SK-N-SH treated with all-trans-retinoic acid at 6 μM for 48 hours (cell line): ENCODE measurements around the gene GRIK5.

Experiments
- ATAC-seq: fragments of 200-7000 bp; cut with Tn5 transposase; 3 replicates; pipeline ENCODE4 v1.9.1; 2020; ENCODE audit warnings: mild to moderate bottlenecking, moderate library complexity
- BACH2 ChIP-seq: fragments of 250-450 bp; sonication (Bioruptor Pico); IDR thresholded peaks from 2 replicates; pipeline ENCODE4 v1.9.0; 2021; ENCODE audit warnings: mild to moderate bottlenecking, borderline replicate concordance
- CSDC2 ChIP-seq: fragments of 250-450 bp; sonication (Bioruptor Pico); IDR thresholded peaks from 2 replicates; pipeline ENCODE4 v1.5.0; 2020; ENCODE audit warnings: mild to moderate bottlenecking, moderate library complexity
- ESRRG ChIP-seq: fragments of 250-450 bp; sonication (Bioruptor Pico); IDR thresholded peaks from 2 replicates; pipeline ENCODE4 v1.6.1; 2021; ENCODE audit warnings: mild to moderate bottlenecking
- GLIS3 ChIP-seq: fragments of 250-450 bp; sonication (Bioruptor Pico); IDR thresholded peaks from 2 replicates; pipeline ENCODE4 v1.5.0; 2020; ENCODE audit warnings: mild to moderate bottlenecking, moderate library complexity
- ISL1 ChIP-seq: fragments of 250-450 bp; sonication (Bioruptor Pico); IDR thresholded peaks from 2 replicates; pipeline ENCODE4 v2.1.2; 2022; ENCODE audit warnings: mild to moderate bottlenecking, moderate library complexity
- OSR1 ChIP-seq: fragments of 250-450 bp; sonication (Bioruptor Pico); IDR thresholded peaks from 2 replicates; pipeline ENCODE4 v1.8.0; 2022; ENCODE audit warnings: moderate library complexity, mild to moderate bottlenecking, inconsistent platforms
- PATZ1 ChIP-seq: fragments of 250-450 bp; sonication (Bioruptor Pico); IDR thresholded peaks from 2 replicates; pipeline ENCODE4 v1.8.0; 2020; ENCODE audit warnings: mild to moderate bottlenecking, moderate library complexity, borderline replicate concordance
- RARB ChIP-seq: fragments of 250-450 bp; sonication (Bioruptor Pico); IDR thresholded peaks from 2 replicates; pipeline ENCODE4 v1.8.0; 2021; ENCODE audit warnings: mild to moderate bottlenecking, moderate library complexity
- SNAI2 ChIP-seq: fragments of 250-450 bp; sonication (Bioruptor Pico); IDR thresholded peaks from 2 replicates; pipeline ENCODE4 v1.5.0; 2020; ENCODE audit warnings: mild to moderate bottlenecking, moderate library complexity
- TOX ChIP-seq: fragments of 250-450 bp; sonication (Bioruptor Pico); IDR thresholded peaks from 2 replicates; pipeline ENCODE4 v1.8.0; 2021; ENCODE audit warnings: mild to moderate bottlenecking, moderate library complexity, borderline replicate concordance
- TSHZ2 ChIP-seq: fragments of 250-450 bp; sonication (Bioruptor Pico); IDR thresholded peaks from 2 replicates; pipeline ENCODE4 v1.5.0; 2020; ENCODE audit warnings: mild to moderate bottlenecking, moderate library complexity
- ZC3H10 ChIP-seq: fragments of 250-450 bp; sonication (Bioruptor Pico); IDR thresholded peaks from 2 replicates; pipeline ENCODE4 v1.5.1; 2021; ENCODE audit warnings: mild to moderate bottlenecking, moderate library complexity
- ZFP3 ChIP-seq: fragments of 250-450 bp; sonication (Bioruptor Pico); IDR thresholded peaks from 2 replicates; pipeline ENCODE4 v1.5.0; 2020; ENCODE audit warnings: mild to moderate bottlenecking, moderate library complexity
- ZFP30 ChIP-seq: fragments of 450-650 bp; formaldehyde crosslinking; IDR thresholded peaks from 2 replicates; pipeline ENCODE4 v1.5.0; 2022; ENCODE audit warnings: mild to moderate bottlenecking, moderate library complexity
- ZNF70 ChIP-seq: fragments of 450-650 bp; formaldehyde crosslinking; IDR thresholded peaks from 2 replicates; pipeline ENCODE4 v1.5.0; 2020; ENCODE audit warnings: mild to moderate bottlenecking, moderate library complexity
- TF ChIP-seq, protein P1 (sequence below): fragments of 250-450 bp; sonication (Bioruptor Pico); IDR thresholded peaks from 2 replicates; pipeline ENCODE4 v1.5.1; 2021; ENCODE audit warnings: mild to moderate bottlenecking, moderate library complexity
- TF ChIP-seq, protein P2 (sequence below): fragments of 250-450 bp; sonication (Bioruptor Pico); IDR thresholded peaks from 2 replicates; pipeline ENCODE4 v1.8.0; 2021; ENCODE audit warnings: low read depth, mild to moderate bottlenecking, moderate library complexity, borderline replicate concordance

GRIK5 gene

DNA sequence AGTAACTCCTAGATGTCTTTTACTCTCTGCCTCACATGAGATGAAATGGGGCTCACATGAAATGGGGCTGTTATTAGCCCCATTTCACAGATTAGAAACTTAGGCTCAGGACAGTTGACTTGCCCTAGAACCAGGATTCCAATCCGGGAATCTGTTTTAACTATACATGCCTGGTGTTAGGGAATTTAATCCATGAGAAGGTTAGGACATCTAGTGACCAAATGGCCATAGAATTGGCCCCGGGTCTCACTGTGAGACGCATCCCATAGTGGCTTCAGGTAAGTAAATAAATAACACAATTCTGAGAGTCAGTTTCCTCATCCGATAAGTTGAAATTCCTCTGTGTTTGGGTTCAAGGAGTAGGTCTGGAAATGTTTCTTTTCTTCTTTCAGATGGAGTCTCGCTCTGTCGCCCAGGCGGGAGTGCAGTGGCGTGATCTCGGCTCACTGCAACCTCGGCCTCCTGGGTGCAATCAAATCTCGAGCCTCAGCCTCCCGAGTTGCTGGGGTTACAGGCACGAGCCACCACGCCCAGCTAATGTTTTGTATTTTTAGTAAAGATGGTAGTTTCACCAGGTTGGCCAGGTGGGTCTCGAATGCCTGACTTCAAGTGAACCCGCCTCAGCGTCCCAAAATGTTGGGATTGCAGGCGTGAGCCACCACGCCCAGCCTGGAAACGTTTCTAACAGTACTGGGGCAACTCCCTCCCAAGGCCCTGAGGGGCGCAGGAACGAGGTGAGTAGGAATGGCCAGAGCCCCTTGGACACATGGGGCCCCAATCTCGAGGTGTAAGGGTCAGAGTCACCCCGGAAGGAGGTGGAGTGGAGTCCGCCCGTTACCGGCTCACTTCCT, 4.7 kb upstream of the GRIK5 start:
- no peak for ATAC-seq
- 0 out of 2 replicates have a peak, but pooled peaks have one; percentile 13 for TF ChIP-seq ZNF70 (CRISPR knock-in tag)
- TF ChIP-seq RARB (CRISPR knock-in tag) = no peak

DNA sequence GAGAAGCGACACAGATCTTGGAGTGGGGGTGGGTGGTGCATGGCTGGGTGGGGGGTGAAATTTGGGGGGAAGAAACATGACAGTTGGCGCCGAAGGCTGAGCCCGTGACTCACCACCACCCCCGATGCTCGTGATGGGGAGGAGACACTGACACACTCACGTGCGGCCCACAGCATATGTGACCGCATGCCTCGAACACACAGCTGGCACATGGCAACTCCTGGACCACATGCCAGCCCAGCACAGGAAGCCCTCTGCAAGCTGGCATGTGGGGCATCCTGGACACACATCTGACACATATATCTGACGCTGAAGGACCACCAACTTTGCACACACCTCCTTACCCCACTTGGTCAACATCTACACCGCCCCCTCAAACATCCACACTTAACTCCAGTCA, 1.2 kb upstream of the GRIK5 start:
- no peak for ATAC-seq
- TF ChIP-seq, protein P1, sequence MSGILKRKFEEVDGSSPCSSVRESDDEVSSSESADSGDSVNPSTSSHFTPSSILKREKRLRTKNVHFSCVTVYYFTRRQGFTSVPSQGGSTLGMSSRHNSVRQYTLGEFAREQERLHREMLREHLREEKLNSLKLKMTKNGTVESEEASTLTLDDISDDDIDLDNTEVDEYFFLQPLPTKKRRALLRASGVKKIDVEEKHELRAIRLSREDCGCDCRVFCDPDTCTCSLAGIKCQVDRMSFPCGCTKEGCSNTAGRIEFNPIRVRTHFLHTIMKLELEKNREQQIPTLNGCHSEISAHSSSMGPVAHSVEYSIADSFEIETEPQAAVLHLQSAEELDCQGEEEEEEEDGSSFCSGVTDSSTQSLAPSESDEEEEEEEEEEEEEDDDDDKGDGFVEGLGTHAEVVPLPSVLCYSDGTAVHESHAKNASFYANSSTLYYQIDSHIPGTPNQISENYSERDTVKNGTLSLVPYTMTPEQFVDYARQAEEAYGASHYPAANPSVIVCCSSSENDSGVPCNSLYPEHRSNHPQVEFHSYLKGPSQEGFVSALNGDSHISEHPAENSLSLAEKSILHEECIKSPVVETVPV = no peak
- no peak for TF ChIP-seq TSHZ2 (CRISPR knock-in tag)
- TF ChIP-seq, protein P2, sequence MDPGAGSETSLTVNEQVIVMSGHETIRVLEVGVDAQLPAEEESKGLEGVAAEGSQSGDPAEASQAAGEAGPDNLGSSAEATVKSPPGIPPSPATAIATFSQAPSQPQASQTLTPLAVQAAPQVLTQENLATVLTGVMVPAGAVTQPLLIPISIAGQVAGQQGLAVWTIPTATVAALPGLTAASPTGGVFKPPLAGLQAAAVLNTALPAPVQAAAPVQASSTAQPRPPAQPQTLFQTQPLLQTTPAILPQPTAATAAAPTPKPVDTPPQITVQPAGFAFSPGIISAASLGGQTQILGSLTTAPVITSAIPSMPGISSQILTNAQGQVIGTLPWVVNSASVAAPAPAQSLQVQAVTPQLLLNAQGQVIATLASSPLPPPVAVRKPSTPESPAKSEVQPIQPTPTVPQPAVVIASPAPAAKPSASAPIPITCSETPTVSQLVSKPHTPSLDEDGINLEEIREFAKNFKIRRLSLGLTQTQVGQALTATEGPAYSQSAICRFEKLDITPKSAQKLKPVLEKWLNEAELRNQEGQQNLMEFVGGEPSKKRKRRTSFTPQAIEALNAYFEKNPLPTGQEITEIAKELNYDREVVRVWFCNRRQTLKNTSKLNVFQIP (CRISPR knock-in tag) = no peak
- TF ChIP-seq RARB (CRISPR knock-in tag) = no peak
- TF ChIP-seq OSR1 (CRISPR knock-in tag) = no peak

DNA sequence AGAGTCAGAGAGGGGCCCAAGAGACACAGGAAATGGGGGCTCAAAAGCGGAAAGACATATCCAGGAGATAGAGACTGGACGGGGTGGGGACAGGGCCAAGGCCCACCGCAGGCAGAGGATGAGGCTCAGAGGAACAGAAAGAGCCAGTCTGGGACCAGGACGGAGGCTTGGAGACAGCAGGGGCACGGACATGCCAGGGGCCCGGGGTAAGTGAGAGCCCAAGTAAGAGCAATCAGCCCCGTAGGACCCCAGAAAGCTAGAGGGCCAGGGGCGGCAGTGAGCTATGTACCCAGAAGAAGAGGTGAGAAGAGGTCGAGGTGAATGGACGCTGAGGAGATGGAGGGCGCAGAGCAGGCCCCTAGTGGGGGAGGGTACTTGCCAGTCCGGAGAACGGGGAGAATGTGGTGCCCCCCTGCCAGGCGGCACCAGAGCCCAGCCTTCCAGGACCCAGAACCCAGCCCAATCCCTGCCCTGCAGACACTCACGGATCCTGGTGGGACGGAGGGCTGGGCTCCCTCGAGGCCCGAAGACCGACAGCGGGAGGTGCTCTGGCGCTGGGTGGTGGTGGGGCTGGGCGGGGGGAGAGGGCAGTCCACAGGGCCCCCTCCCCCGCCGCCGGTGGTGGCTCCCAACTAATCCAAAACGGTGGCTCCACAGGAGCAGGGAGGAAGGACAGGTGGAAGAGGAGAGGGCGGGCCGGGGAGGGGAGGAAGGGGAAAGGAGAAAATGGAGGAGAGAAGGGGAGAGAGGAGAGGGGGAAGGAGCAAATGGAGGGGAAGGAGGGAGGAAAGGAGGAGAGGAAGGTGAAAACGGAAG, 1.0 kb downstream of the GRIK5 start:
- ATAC-seq = peak; percentile 9; the same call in 2 of the 3 replicates
- TF ChIP-seq ISL1 (CRISPR knock-in tag) = no peak
- TF ChIP-seq ZFP3 (CRISPR knock-in tag) = no peak
- no peak for TF ChIP-seq TSHZ2 (CRISPR knock-in tag)
- no peak for TF ChIP-seq BACH2 (CRISPR knock-in tag)

DNA sequence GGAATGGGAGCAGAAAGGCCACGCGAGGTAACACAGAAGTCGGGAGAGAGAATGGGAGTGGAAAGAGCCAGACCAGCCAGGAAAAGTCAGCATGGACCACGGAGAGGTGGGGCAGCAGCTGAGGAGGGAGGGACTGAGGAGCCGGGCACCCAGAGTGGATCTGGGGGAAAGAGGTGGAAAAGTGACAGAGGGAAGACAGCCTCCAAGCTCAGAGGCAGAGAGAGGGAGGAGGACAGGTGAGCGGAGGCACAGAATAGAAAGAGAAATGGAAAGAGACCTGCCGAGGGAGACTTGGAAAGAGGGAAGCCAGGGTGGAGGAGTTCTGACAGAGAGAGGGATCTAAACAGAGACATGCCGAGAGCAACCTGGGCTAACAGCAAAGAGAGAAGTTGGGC, 1.6 kb downstream of the GRIK5 start:
- TF ChIP-seq TOX = no peak
- no peak for TF ChIP-seq GLIS3 (CRISPR knock-in tag)
- no peak for TF ChIP-seq CSDC2
- ATAC-seq = peak; percentile 13; the same call in 2 of the 3 replicates

GRCh38 chr19:42067315-42067888, 2.6 kb downstream of the GRIK5 start:
- no peak for ATAC-seq
- TF ChIP-seq CSDC2 (no peak), GLIS3 (CRISPR knock-in tag) (no peak), BACH2 (CRISPR knock-in tag) (no peak), ZFP3 (CRISPR knock-in tag) (no peak), OSR1 (CRISPR knock-in tag) (no peak), ESRRG (CRISPR knock-in tag) (no peak), ZFP30 (CRISPR knock-in tag) (no peak), TSHZ2 (CRISPR knock-in tag) (no peak), SNAI2 (CRISPR knock-in tag) (no peak), RARB (CRISPR knock-in tag) (no peak), TOX (no peak), PATZ1 (CRISPR knock-in tag) (no peak), ZC3H10 (CRISPR knock-in tag) (no peak)
